ENCODE measurements around the gene ELOVL6. TPM values are rescaled to one million over a fixed set of nuclear protein-coding genes. Genes with fewer than 3 reads are reported as not detected.
A peak's percentile ranks its signal among the peaks of the same experiment; 100 is the strongest.

Gene ELOVL6
- total RNA-seq, 3 donors from 2014 or later: 21.8 to 59.8 (median 50.3) TPM

GRCh38 chr4:110149089-110149488, 49.3 kb downstream of the ELOVL6 start:
- ATAC-seq (peak; percentile 69), DNase-seq (no peak)
- TF ChIP-seq CTCF (IDR thresholded peaks at IDR 0.05): no peak
- no peak overlapping the region for H3K4me3 ChIP-seq
- no peaks in the 10 kb centered on the region for H3K4me1 ChIP-seq (ENCODE audit: low read depth)
- H3K9me3 ChIP-seq: no peaks in the 10 kb centered on the region
- no peaks in the 10 kb centered on the region for H3K36me3 ChIP-seq (ENCODE audit: low read depth)
- intact Hi-C loops (cut with DNase I, micrococcal nuclease): no loop called here

GRCh38 chr4:110142461-110142860, 56.0 kb downstream of the ELOVL6 start:
- TF ChIP-seq CTCF (IDR thresholded peaks at IDR 0.05): no peak
- no peaks in the 10 kb centered on the region for H3K4me1 ChIP-seq (ENCODE audit: low read depth)
- H3K36me3 ChIP-seq (ENCODE audit: low read depth): no peaks in the 10 kb centered on the region
- no peak for DNase-seq
- ATAC-seq: peak; percentile 70
- intact Hi-C loops (cut with DNase I, micrococcal nuclease): no loop called here
- H3K4me3 ChIP-seq: no peak overlapping the region
- no peaks in the 10 kb centered on the region for H3K9me3 ChIP-seq

GRCh38 chr4:110139815-110140214, 58.6 kb downstream of the ELOVL6 start:
- TF ChIP-seq CTCF (IDR thresholded peaks at IDR 0.05): no peak
- Histone ChIP-seq H3K4me1 (ENCODE audit: low read depth) (peaks cover 6% of the 10 kb centered on the region), H3K4me3 (no peak overlapping the region), H3K9me3 (no peaks in the 10 kb centered on the region), H3K36me3 (ENCODE audit: low read depth) (no peaks in the 10 kb centered on the region)
- ATAC-seq (no peak), DNase-seq (no peak)
- intact Hi-C loops (cut with DNase I, micrococcal nuclease): no loop called here

GRCh38 chr4:110139111-110139510, 59.3 kb downstream of the ELOVL6 start:
- intact Hi-C loops (cut with DNase I, micrococcal nuclease): no loop called here
- DNase-seq (no peak), ATAC-seq (no peak)
- TF ChIP-seq CTCF (IDR thresholded peaks at IDR 0.05): no peak
- Histone ChIP-seq H3K9me3 (no peaks in the 10 kb centered on the region), H3K4me3 (no peak overlapping the region), H3K4me1 (ENCODE audit: low read depth) (peaks cover 6% of the 10 kb centered on the region), H3K36me3 (ENCODE audit: low read depth) (no peaks in the 10 kb centered on the region)

- no peak overlapping the region for H3K4me3 ChIP-seq
- DNase-seq: no peak
- peaks cover 6% of the 10 kb centered on the region for H3K4me1 ChIP-seq (ENCODE audit: low read depth)
- no peaks in the 10 kb centered on the region for H3K36me3 ChIP-seq (ENCODE audit: low read depth)
- H3K9me3 ChIP-seq: no peaks in the 10 kb centered on the region
- no peak for ATAC-seq
- intact Hi-C loops (cut with DNase I, micrococcal nuclease): no loop called here
- TF ChIP-seq CTCF (IDR thresholded peaks at IDR 0.05): no peak
Measured at GRCh38 chr4:110138551-110138950, 59.9 kb downstream of the ELOVL6 start.

GRCh38 chr4:110137829-110138228, 60.6 kb downstream of the ELOVL6 start:
- H3K4me3 ChIP-seq: no peak overlapping the region
- no peak for DNase-seq

More at GRCh38 chr4:110137829-110138228, 60.6 kb downstream of the ELOVL6 start:
- intact Hi-C loops (cut with DNase I, micrococcal nuclease): no loop called here
- H3K36me3 ChIP-seq (ENCODE audit: low read depth): no peaks in the 10 kb centered on the region
- peaks cover 6% of the 10 kb centered on the region for H3K4me1 ChIP-seq (ENCODE audit: low read depth)
- TF ChIP-seq CTCF (IDR thresholded peaks at IDR 0.05): no peak
- H3K9me3 ChIP-seq: no peaks in the 10 kb centered on the region
- no peak for ATAC-seq

Measured in mucosa of descending colon (tissue), 3 donors.